SK-N-SH treated with all-trans-retinoic acid at 6 μM for 48 hours (cell line): ENCODE results near the gene TFPI2.

Experiments
- CREB5 ChIP-seq: fragments of 250-450 bp; sonication (Bioruptor Pico); IDR thresholded peaks from 2 replicates; pipeline ENCODE4 v1.5.1; 2020; ENCODE audit warnings: low read depth, mild to moderate bottlenecking, moderate library complexity
- ESRRG ChIP-seq: fragments of 250-450 bp; sonication (Bioruptor Pico); IDR thresholded peaks from 2 replicates; pipeline ENCODE4 v1.6.1; 2021; ENCODE audit warnings: mild to moderate bottlenecking
- OSR1 ChIP-seq: fragments of 250-450 bp; sonication (Bioruptor Pico); IDR thresholded peaks from 2 replicates; pipeline ENCODE4 v1.8.0; 2022; ENCODE audit warnings: moderate library complexity, mild to moderate bottlenecking, inconsistent platforms
- PATZ1 ChIP-seq: fragments of 250-450 bp; sonication (Bioruptor Pico); IDR thresholded peaks from 2 replicates; pipeline ENCODE4 v1.8.0; 2020; ENCODE audit warnings: mild to moderate bottlenecking, moderate library complexity, borderline replicate concordance
- SNAI2 ChIP-seq: fragments of 250-450 bp; sonication (Bioruptor Pico); IDR thresholded peaks from 2 replicates; pipeline ENCODE4 v1.5.0; 2020; ENCODE audit warnings: mild to moderate bottlenecking, moderate library complexity
- TCF4 ChIP-seq: fragments of 250-450 bp; sonication (Bioruptor Pico); IDR thresholded peaks from 2 replicates; pipeline ENCODE4 v1.8.0; 2021; ENCODE audit warnings: mild to moderate bottlenecking, moderate library complexity, borderline replicate concordance
- TOX ChIP-seq: fragments of 250-450 bp; sonication (Bioruptor Pico); IDR thresholded peaks from 2 replicates; pipeline ENCODE4 v1.8.0; 2021; ENCODE audit warnings: mild to moderate bottlenecking, moderate library complexity, borderline replicate concordance
- ZFP3 ChIP-seq: fragments of 250-450 bp; sonication (Bioruptor Pico); IDR thresholded peaks from 2 replicates; pipeline ENCODE4 v1.5.0; 2020; ENCODE audit warnings: mild to moderate bottlenecking, moderate library complexity
- ZFP30 ChIP-seq: fragments of 450-650 bp; formaldehyde crosslinking; IDR thresholded peaks from 2 replicates; pipeline ENCODE4 v1.5.0; 2022; ENCODE audit warnings: mild to moderate bottlenecking, moderate library complexity

- TF ChIP-seq PATZ1 (CRISPR knock-in tag) (no peak), CREB5 (CRISPR knock-in tag) (no peak), TOX (CRISPR knock-in tag) (no peak), SNAI2 (CRISPR knock-in tag) (no peak), ZFP3 (CRISPR knock-in tag) (no peak), ESRRG (CRISPR knock-in tag) (no peak), TCF4 (CRISPR knock-in tag) (no peak), ZFP30 (CRISPR knock-in tag) (no peak), OSR1 (no peak)
Measured at GRCh38 chr7:93879356-93879755, 11.2 kb downstream of the TFPI2 start.
